Measurements from ENCODE around the gene ZMYND8. TPM values are rescaled to one million over a fixed set of nuclear protein-coding genes. Genes with fewer than 3 reads are reported as not detected.

ZMYND8 gene
- 23.0 and 25.6 TPM in 2 replicates for total RNA-seq

DNA sequence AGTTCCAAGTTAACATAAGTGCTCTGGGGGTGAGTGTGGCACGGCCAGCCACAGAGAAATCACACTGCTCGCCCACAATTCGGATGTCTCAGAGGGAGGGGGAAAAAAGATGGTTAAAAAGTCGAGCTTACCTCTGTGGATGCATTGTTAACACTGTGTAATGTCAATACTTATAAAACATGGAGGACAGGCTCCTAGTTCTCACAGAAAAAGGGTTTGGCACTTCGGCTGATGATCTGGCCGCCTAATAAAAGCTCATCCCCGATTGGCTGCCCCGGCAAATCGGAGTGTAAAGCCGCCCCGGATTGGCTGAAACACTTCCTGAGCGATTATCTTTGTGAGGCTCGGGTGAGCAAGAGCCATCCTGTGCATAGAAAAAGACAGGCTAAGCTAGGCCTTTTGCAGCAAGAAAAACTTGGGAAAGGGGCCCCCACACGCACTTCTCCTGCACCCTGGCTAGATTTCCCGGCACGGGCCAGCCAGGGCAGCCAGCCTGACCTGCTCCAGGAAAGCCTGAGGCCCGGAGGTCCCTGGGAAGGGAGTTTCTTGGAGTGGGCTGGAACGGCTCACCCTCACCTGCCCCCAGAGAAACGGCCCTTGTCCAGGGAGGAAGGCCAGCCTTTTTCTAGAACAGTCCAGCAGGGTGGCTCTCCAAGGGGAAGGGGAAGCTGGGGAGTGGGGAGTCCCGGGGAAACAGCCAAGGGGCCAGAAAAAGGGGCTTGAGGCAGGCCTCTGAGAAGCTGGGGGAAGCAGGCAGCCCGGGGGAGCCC, at the start of gene ZMYND8:
Gene ZMYND8 (minus strand): TSS at position 174 of the 770 bp plus-strand sequence. CDS start 29 bp downstream, at position 145.

Other genes starting within 250 kb of the ZMYND8 start
- gene NCOA3, start 145.2 kb upstream of the ZMYND8 start, total RNA-seq = 30.0 and 35.6 TPM in 2 replicates